ENCODE data around the gene CYP11A1.
A peak's percentile ranks its signal among the peaks of the same experiment; 100 is the strongest.
"Not testable (repeated sequence)": the region's sequence is repeated elsewhere in the genome, so short reads cannot be mapped to it uniquely, and the experiment has no call there.

The CYP11A1 gene

GRCh38 chr15:74374648-74375302 lies 7.3 kb upstream of the CYP11A1 start:
- no peak for DNase-seq (ENCODE audit: low read depth in 2 of 2)

GRCh38 chr15:74373731-74374647 lies 6.5 kb upstream of the CYP11A1 start:
- peak; percentile 89 to 90 for DNase-seq (ENCODE audit: low read depth in 2 of 2)

- DNase-seq (ENCODE audit: low read depth in 2 of 2), result no peak
Observed at GRCh38 chr15:74373056-74373650, 5.7 kb upstream of the CYP11A1 start.

GRCh38 chr15:74370471-74370870 lies 3.0 kb upstream of the CYP11A1 start:
- DNase-seq (ENCODE audit: low read depth in 2 of 2), result no peak

- no peak for DNase-seq (ENCODE audit: low read depth in 2 of 2)
Observed at GRCh38 chr15:74369756-74370155, 2.3 kb upstream of the CYP11A1 start.

GRCh38 chr15:74369084-74369745 lies 1.8 kb upstream of the CYP11A1 start:
- DNase-seq (ENCODE audit: low read depth in 2 of 2), result no peak

GRCh38 chr15:74368121-74368520 lies 675 bp upstream of the CYP11A1 start:
- DNase-seq (ENCODE audit: low read depth in 2 of 2), result no peak

- no peak for DNase-seq (ENCODE audit: low read depth in 2 of 2)
Observed at GRCh38 chr15:74365598-74366445, 1.6 kb downstream of the CYP11A1 start.

- DNase-seq (ENCODE audit: low read depth in 2 of 2), result no peak
Observed at GRCh38 chr15:74364936-74365597, 2.4 kb downstream of the CYP11A1 start.

- no peak for DNase-seq (ENCODE audit: low read depth in 2 of 2)
Observed at GRCh38 chr15:74362482-74362881, 5.0 kb downstream of the CYP11A1 start.

GRCh38 chr15:74360855-74361254 lies 6.6 kb downstream of the CYP11A1 start:
- not testable (repeated sequence) for DNase-seq (ENCODE audit: low read depth in 2 of 2)

- DNase-seq (ENCODE audit: low read depth in 2 of 2), result not testable (repeated sequence)
Observed at GRCh38 chr15:74359376-74359775, 8.1 kb downstream of the CYP11A1 start.

GRCh38 chr15:74357514-74357913 lies 9.9 kb downstream of the CYP11A1 start:
- DNase-seq (ENCODE audit: low read depth in 2 of 2), result not testable (repeated sequence)

GRCh38 chr15:74356050-74356449 lies 11.4 kb downstream of the CYP11A1 start:
- not testable (repeated sequence) for DNase-seq (ENCODE audit: low read depth in 2 of 2)

GRCh38 chr15:74353992-74354391 lies 13.5 kb downstream of the CYP11A1 start:
- not testable (repeated sequence) for DNase-seq (ENCODE audit: low read depth in 2 of 2)

GRCh38 chr15:74352393-74352910 lies 15.0 kb downstream of the CYP11A1 start:
- DNase-seq (ENCODE audit: low read depth in 2 of 2), result no peak

- DNase-seq (ENCODE audit: low read depth in 2 of 2), result no peak
Observed at GRCh38 chr15:74351670-74352069, 15.8 kb downstream of the CYP11A1 start.

- no peak for DNase-seq (ENCODE audit: low read depth in 2 of 2)
Observed at GRCh38 chr15:74350295-74351275, 16.9 kb downstream of the CYP11A1 start.

- DNase-seq (ENCODE audit: low read depth in 2 of 2), result no peak
Observed at GRCh38 chr15:74349241-74349778, 18.1 kb downstream of the CYP11A1 start.

Data from activated CD8-positive, alpha-beta memory T cell treated with anti-CD3 and anti-CD28 coated beads for 4 hours (primary cell).